K562 (cell line): ENCODE measurements around the gene ARHGEF18. TPM values are rescaled to one million over a fixed set of nuclear protein-coding genes. Genes with fewer than 3 reads are reported as not detected.

ENCODE experiments used
- BMI1 ChIP-seq: fragments of 150-350 bp; IDR thresholded peaks from 2 replicates; pipeline ENCODE4 v1.6.1; 2014; ENCODE audit warnings: low read length
- CTCFL ChIP-seq: IDR thresholded peaks from 2 replicates; pipeline ENCODE4 v1.6.1; 2011; ENCODE audit warnings: borderline replicate concordance, low read depth, mild to moderate bottlenecking, moderate library complexity, low read length; ENCODE audit not compliant: insufficient read depth, poor library complexity, severe bottlenecking
- HDAC2 ChIP-seq: fragments of 450-650 bp; IDR thresholded peaks from 2 replicates; pipeline ENCODE4 v1.6.1; 2016; ENCODE audit warnings: mild to moderate bottlenecking
- KAT8 ChIP-seq: fragments of 450-650 bp; IDR thresholded peaks from 2 replicates; pipeline ENCODE4 v1.6.1; 2016; ENCODE audit warnings: low read depth, mild to moderate bottlenecking
- MLX ChIP-seq, 2 experiments: fragments of 450-650 bp in 1 of 2; sonication (generic) in 1 of 2; formaldehyde crosslinking; conservative IDR thresholded peaks; 2 replicates each; pipeline versions ENCODE4 v1.4.0 to v1.8.1; 2020 to 2022; ENCODE audit warnings: mild to moderate bottlenecking in 1 of 2, missing genetic modification reagents in 1 of 2
- NEUROD1 ChIP-seq: fragments of 150-350 bp; IDR thresholded peaks from 2 replicates; pipeline ENCODE4 v1.6.1; 2014; ENCODE audit warnings: borderline replicate concordance, low read length, low read depth; ENCODE audit not compliant: partially characterized antibody
- NR3C1 ChIP-seq: sonication (generic); formaldehyde crosslinking; IDR thresholded peaks from 2 replicates; pipeline ENCODE4 v1.8.1; 2022; ENCODE audit warnings: missing genetic modification reagents
- SMARCA4 ChIP-seq: fragments of 450-650 bp; IDR thresholded peaks from 2 replicates; pipeline ENCODE4 v1.6.1; 2016
- SMARCA5 ChIP-seq: fragments of 450-650 bp; IDR thresholded peaks from 2 replicates; pipeline ENCODE4 v1.6.1; 2016
- SNAPC5 ChIP-seq: fragments of 250-450 bp; sonication (Bioruptor Pico); IDR thresholded peaks from 2 replicates; pipeline ENCODE4 v1.8.0; 2021; ENCODE audit warnings: moderate library complexity, mild to moderate bottlenecking, inconsistent platforms
- SP1 ChIP-seq: sonication (generic); formaldehyde crosslinking; IDR thresholded peaks from 2 replicates; pipeline ENCODE4 v1.8.1; 2022; ENCODE audit warnings: mild to moderate bottlenecking, missing genetic modification reagents
- SPI1 ChIP-seq: IDR thresholded peaks from 2 replicates; pipeline ENCODE4 v1.6.1; 2011; ENCODE audit warnings: low read depth, low read length, control low read depth, borderline replicate concordance
- ZNF239 ChIP-seq: fragments of 250-450 bp; sonication (Bioruptor Pico); IDR thresholded peaks from 2 replicates; pipeline ENCODE4 v1.4.0; 2020; ENCODE audit warnings: mild to moderate bottlenecking
- ZNF408 ChIP-seq: fragments of 250-450 bp; sonication (Bioruptor Pico); IDR thresholded peaks from 2 replicates; pipeline ENCODE4 v1.4.0; 2020; ENCODE audit warnings: low read depth, mild to moderate bottlenecking, moderate library complexity
- polyA plus RNA-seq, 8 experiments: library from polyadenylated mRNA; depleted of rRNA in 4 of 8; stranded (reverse) in 5 of 8; unstranded in 3 of 8; fragments of >200 nt; fragmentation: Nextera tagmentation in 2 of 8; fragmentation: Illumina TruSeq in 1 of 8; extraction: Ambion mirVana in 2 of 8; extraction: Trizol in 1 of 8; gene quantifications; 2 replicates each; pipeline versions ENCODE4 v1.2.1 to v1.2.3, GENCODE V29; 2011 to 2014; ENCODE audit warnings: inconsistent platforms in 1 of 8, missing spikeins in 1 of 8
- total RNA-seq, 7 experiments: library from RNA; depleted of rRNA in 6 of 7; stranded (reverse); fragments of >200 nt in 6 of 7; fragmentation: Illumina TruSeq in 2 of 7; extraction: Trizol in 2 of 7; gene quantifications; 2 replicates each; pipeline versions ENCODE4 v1.2.1 to v1.2.3, GENCODE V29; 2011 to 2021; ENCODE audit warnings: low replicate concordance in 1 of 7

ARHGEF18 gene
- total and polyA plus RNA-seq, 9 of the 15 experiments (the other 6 are each of a cell fraction or from before 2014, with no cell fraction given), result 0.04 to 16.5 (median 4.5) TPM

- no peak for TF ChIP-seq MLX (CRISPR knock-in tag; conservative IDR thresholded peaks at IDR 0.05)
- TF ChIP-seq BMI1, result no peak
- no peak for TF ChIP-seq ZNF239 (CRISPR knock-in tag)
- no peak for TF ChIP-seq HDAC2
- TF ChIP-seq SMARCA4, result no peak
- no peak for TF ChIP-seq SP1 (CRISPR knock-in tag)
- no peak for TF ChIP-seq SNAPC5 (CRISPR knock-in tag)
- no peak for TF ChIP-seq NR3C1 (CRISPR knock-in tag)
- no peak for TF ChIP-seq SPI1
- no peak for TF ChIP-seq NEUROD1
- TF ChIP-seq KAT8, result no peak
- no peak for TF ChIP-seq CTCFL
- TF ChIP-seq ZNF408 (CRISPR knock-in tag), result no peak
- no peak for TF ChIP-seq SMARCA5
Observed at GRCh38 chr19:7336321-7336973, 12.3 kb upstream of the ARHGEF18 start (continued).
